Thoracic aorta (tissue), 2 donors: ENCODE results near the gene ADAM15. TPM values are rescaled to one million over a fixed set of nuclear protein-coding genes. Genes with fewer than 3 reads are reported as not detected.

Experiments used
- ATAC-seq: fragments of 150-250 bp; one replicate; pipeline ENCODE4 v1.8.0; 2017; ENCODE audit warnings: low read depth; ENCODE audit not compliant: insufficient number of reproducible peaks, low FRiP score
- DNase-seq: peaks from one replicate; pipeline ENCODE4 v3.0.0-alpha.2; 2020; ENCODE audit warnings: low spot score
- H3K27ac ChIP-seq, 2 donors: fragments of 200-600 bp; sonication (generic); 1 replicate in 1 of 2; 2 replicates in 1 of 2; pipeline ENCODE4 v1.5.1; 2016; ENCODE audit warnings: mild to moderate bottlenecking in 2 of 2, moderate library complexity in 2 of 2
- H3K27me3 ChIP-seq: fragments of 200-600 bp; sonication (generic); replicated peaks from 2 replicates; pipeline ENCODE4 v1.6.0; 2016; ENCODE audit warnings: mild to moderate bottlenecking; ENCODE audit not compliant: insufficient read depth
- H3K36me3 ChIP-seq: fragments of 200-600 bp; sonication (generic); one replicate; pipeline ENCODE4 v1.5.1; 2016
- H3K4me1 ChIP-seq, 2 donors: fragments of 200-600 bp; sonication (generic); 1 replicate in 1 of 2; 2 replicates in 1 of 2; pipeline versions ENCODE4 v1.5.1 to v1.6.0; 2016; ENCODE audit warnings: low read depth in 2 of 2, mild to moderate bottlenecking in 1 of 2; ENCODE audit not compliant: control insufficient read depth in 1 of 2
- H3K4me3 ChIP-seq: fragments of 200-600 bp; sonication (generic); 2 replicates; pipeline ENCODE4 v1.5.1; 2016; ENCODE audit warnings: mild to moderate bottlenecking
- H3K9me3 ChIP-seq: fragments of 200-600 bp; sonication (generic); 2 replicates; pipeline ENCODE4 v1.5.1; 2016
- total RNA-seq, 2 donors: library from RNA; depleted of rRNA; stranded (reverse); fragments of >200 nt; gene quantifications; one replicate each; pipeline versions ENCODE4 v1.1.0 to v1.2.3, GENCODE V29; 2016
- TF ChIP-seq, protein P1 (sequence below): fragments of 200-600 bp; sonication (generic); IDR thresholded peaks from one replicate; pipeline ENCODE4 v1.5.1; 2019; ENCODE audit warnings: antibody characterized with exemption

The ADAM15 gene
- total RNA-seq, 2 donors from 2014 or later: 119 to 144 TPM

- H3K27ac ChIP-seq: peak overlapping the region; percentile 92 to 99
These were observed 44.5 kb upstream of the ADAM15 start for GRCh38 chr1:155006601-155007101.

DNA sequence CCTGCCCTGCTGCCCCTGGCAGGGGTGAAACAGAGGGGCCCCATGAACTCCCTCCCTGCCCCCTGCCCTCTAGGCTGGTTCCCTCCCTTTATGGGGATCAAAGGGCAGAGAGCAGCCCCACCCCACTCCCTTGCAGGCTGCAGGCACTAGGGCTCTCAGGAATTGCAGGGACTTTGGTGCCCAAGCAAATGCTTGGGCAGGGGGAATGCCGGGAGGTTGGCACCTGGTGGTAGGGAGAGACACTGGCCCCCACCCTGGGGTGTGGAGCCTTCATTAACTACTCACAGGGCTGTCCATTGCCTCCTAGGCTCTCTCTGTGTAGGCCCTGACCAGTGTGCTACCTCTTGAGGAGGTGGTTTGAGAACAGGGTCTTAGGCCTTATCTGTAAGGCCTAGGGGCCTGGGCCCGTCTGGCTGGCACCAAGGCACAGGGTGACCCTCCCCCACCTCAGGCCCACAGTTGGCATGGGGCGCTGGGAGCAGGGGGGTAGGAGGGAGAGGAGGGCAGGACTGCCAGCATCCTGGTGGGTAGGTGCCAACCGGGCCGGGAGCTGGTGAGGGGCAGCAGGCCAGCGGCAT, 43.8 kb upstream of the ADAM15 start:
- DNase-seq (no peak), ATAC-seq (no peak)
- H3K27ac ChIP-seq: peak overlapping the region; percentile 65 to 99

More at GRCh38 chr1:155006601-155007101, 44.5 kb upstream of the ADAM15 start:
- Histone ChIP-seq H3K27me3 (no peaks in the 10 kb centered on the region), H3K36me3 (peaks cover 3% of the 10 kb centered on the region), H3K4me3 (peak overlapping the region; percentile 23), H3K9me3 (no peaks in the 10 kb centered on the region), H3K4me1 (peaks cover 52 to 64% of the 10 kb centered on the region in 2 donors)
- DNase-seq (no peak), ATAC-seq (no peak)
- TF ChIP-seq, protein P1, sequence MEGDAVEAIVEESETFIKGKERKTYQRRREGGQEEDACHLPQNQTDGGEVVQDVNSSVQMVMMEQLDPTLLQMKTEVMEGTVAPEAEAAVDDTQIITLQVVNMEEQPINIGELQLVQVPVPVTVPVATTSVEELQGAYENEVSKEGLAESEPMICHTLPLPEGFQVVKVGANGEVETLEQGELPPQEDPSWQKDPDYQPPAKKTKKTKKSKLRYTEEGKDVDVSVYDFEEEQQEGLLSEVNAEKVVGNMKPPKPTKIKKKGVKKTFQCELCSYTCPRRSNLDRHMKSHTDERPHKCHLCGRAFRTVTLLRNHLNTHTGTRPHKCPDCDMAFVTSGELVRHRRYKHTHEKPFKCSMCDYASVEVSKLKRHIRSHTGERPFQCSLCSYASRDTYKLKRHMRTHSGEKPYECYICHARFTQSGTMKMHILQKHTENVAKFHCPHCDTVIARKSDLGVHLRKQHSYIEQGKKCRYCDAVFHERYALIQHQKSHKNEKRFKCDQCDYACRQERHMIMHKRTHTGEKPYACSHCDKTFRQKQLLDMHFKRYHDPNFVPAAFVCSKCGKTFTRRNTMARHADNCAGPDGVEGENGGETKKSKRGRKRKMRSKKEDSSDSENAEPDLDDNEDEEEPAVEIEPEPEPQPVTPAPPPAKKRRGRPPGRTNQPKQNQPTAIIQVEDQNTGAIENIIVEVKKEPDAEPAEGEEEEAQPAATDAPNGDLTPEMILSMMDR: no peak

GRCh38 chr1:155008015-155008941, 42.8 kb upstream of the ADAM15 start:
- DNase-seq: no peak
- Histone ChIP-seq H3K4me1 (peaks cover 61 to 75% of the 10 kb centered on the region in 2 donors), H3K27me3 (no peaks in the 10 kb centered on the region), H3K4me3 (peak overlapping the region; percentile 53), H3K27ac (peak overlapping the region; percentile 65 to 99), H3K9me3 (no peaks in the 10 kb centered on the region), H3K36me3 (peaks cover 3% of the 10 kb centered on the region)
- TF ChIP-seq, protein P1: no peak
- ATAC-seq: no peak

More for the DNA sequence above, 43.8 kb upstream of the ADAM15 start:
- H3K27me3 ChIP-seq: no peaks in the 10 kb centered on the region
- H3K4me3 ChIP-seq: peak overlapping the region; percentile 53
- H3K9me3 ChIP-seq: no peaks in the 10 kb centered on the region
- H3K4me1 ChIP-seq: peaks cover 59 to 71% of the 10 kb centered on the region in 2 donors
- peaks cover 3% of the 10 kb centered on the region for H3K36me3 ChIP-seq
- TF ChIP-seq, protein P1: no peak

GRCh38 chr1:155009221-155009711, 41.9 kb upstream of the ADAM15 start:
- Histone ChIP-seq H3K4me1 (peaks cover 60 to 71% of the 10 kb centered on the region in 2 donors), H3K27ac (no peak overlapping the region), H3K9me3 (no peaks in the 10 kb centered on the region), H3K36me3 (peaks cover 3% of the 10 kb centered on the region), H3K4me3 (peak overlapping the region; percentile 53), H3K27me3 (no peaks in the 10 kb centered on the region)
- TF ChIP-seq, protein P1: no peak
- DNase-seq (no peak), ATAC-seq (no peak)

- DNase-seq (no peak), ATAC-seq (no peak)
- TF ChIP-seq, protein P1: no peak
- Histone ChIP-seq H3K9me3 (no peaks in the 10 kb centered on the region), H3K27me3 (no peaks in the 10 kb centered on the region), H3K36me3 (peaks cover 3% of the 10 kb centered on the region), H3K4me1 (peaks cover 55 to 67% of the 10 kb centered on the region in 2 donors), H3K4me3 (peak overlapping the region; percentile 11), H3K27ac (no peak overlapping the region)
These were observed 41.4 kb upstream of the ADAM15 start for GRCh38 chr1:155009742-155010141.
